Activated naive CD8-positive, alpha-beta T cell treated with anti-CD3 and anti-CD28 coated beads, Interleukin-2, amount 50 U/mL, for 16 hours (primary cell): ENCODE results near the gene MAPT.
"Not testable (repeated sequence)": the region's sequence is repeated elsewhere in the genome, so short reads cannot be mapped to it uniquely, and the experiment has no call there.

ENCODE experiments used
- DNase-seq: peaks from one replicate; pipeline ENCODE4 v3.0.0-alpha.2; 2020; ENCODE audit warnings: low read depth, low spot score

MAPT gene

GRCh38 chr17:45952814-45953320 lies 58.5 kb downstream of the MAPT start:
- DNase-seq: no peak

DNA sequence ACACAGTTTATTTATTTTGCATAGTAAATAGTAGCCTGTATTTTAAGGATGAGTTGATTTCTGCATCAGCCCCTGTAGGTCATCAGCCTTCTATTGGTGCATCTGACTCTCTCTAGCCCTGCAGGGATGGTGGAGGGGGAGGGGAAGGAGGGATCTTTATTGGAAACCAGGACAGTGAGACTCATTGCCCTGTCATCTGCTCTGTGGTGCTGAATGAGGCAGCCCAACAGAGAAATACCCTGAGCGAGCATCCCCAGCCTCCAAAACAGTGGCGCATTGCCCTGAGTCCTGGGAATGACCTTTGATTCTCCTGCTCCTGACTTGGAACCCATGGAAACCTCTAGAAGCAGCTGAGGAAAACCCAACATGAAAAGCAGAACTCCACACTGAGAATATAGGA lies 59.2 kb downstream of the MAPT start:
- DNase-seq: no peak

DNA sequence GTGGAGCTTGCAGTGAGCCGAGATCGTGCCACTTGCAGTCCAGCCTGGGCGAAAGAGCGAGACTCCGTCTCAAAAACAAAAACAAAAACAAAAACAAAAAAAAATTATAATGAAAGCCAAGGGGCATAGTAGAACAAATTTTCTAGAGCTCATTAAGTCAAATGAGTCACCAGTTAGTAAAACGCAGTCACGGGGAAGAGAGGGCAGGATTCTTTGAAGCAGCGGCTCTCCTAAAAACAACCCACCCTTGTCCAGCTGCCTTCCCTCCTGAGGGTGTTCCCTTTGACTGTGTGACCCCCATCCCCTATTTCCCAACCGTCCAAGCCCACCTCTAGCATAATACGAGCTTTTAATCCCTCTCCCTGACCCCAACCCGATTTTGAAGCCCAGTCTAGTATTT lies 60.6 kb downstream of the MAPT start:
- DNase-seq: no peak

- no peak for DNase-seq
These were observed 61.0 kb downstream of the MAPT start for GRCh38 chr17:45955326-45955725.

DNA sequence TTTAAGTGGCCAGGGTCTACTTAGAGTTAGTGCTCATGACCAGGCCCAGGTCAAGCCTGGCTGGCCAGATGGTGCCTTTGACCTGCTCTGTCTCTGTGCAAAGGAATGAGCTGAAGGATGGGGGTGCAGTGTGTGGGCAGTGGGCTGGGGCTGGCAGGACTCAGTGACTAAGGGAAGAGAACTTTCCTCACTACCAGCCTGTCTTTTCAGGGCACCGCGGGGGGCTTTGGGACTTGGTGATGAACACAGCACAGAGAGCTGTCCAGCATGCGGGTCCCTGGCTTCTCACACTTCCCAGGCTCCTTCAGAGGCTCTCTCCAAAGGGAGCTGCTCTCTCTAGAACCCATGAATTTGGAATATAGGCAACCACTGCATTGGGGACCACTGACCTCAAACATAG lies 61.7 kb downstream of the MAPT start:
- no peak for DNase-seq

DNA sequence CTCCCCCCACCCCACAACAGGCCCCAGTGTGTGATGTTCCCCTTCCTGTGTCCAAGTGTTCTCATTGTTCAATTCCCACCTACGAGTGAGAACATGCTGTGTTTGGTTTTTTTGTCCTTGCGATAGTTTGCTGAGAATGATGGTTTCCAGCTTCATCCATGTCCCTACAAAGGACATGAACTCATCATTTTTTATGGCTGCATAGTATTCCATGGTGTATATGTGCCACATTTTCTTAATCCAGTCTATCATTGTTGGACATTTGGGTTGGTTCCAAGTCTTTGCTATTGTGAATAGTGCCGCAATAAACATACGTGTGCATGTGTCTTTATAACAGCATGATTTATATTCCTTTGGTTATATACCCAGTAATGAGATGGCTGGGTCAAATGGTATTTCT lies 62.4 kb downstream of the MAPT start:
- DNase-seq: not testable (repeated sequence)

DNA sequence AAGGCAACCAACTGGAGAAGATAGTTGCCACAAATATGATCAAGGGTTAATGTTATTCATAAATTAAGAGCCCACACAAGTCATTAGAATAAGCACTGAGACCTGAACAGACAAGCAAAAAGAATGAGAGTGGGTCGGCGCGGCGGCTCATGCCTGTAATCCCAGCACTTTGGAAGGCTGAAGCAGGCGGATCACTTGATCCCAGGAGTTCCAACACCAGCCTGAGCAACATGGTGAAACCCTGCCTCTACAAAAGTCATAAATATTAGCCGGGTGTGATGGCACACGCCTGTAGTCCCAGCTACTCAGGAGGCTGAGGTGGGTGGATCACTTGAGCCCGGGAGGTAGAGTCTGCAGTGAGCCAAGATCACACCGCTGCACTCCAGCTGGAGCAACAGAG lies 64.0 kb downstream of the MAPT start:
- DNase-seq: no peak

DNA sequence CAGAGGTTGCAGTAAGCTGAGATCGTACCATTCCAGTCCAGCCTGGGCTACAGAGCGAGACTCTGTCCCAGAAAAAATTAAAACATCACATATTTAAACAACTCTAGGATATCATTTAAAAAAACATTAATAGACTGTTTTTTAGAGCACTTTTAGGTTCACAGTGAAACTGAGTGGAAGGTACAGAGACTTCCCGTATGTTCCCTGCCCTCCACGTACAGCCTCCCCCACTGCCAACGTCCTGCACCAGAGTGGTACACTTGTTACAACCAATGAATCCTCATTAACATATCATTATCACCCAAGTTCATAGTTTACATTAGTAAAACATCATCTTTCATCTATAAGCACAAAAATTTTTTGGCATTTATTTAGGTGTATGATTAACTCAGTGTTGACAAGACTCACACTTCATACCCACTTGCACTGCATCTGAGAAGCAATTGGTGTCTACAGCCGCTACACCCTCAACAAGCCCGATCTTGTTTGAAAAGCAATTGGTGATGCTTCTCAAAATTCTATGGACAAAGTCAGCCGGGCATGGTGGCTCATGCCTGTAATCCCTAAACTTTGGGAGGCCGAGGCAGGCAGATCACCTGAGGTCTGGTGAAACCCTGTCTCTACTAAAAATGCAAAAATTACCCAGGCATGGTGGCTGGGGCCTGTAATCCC lies 64.8 kb downstream of the MAPT start:
- DNase-seq: no peak

DNA sequence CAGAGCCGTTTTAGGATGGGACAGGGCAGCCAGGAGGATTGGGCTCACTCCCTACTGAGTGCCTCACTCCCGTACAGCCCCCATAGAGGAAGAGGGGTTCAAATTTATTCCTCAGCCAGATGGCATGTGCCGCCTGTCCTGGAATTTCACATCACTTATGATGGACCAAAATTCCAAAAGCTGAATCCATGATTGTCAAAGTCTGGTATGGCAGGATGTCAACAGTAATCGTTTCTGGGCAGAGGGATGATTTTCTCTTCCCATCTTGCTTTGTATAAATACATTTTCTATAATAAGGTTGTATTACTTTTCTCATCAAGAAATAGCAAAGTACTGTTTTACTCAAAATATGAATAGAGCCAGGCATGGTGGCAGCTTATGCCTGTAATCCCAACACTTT lies 66.0 kb downstream of the MAPT start:
- DNase-seq: no peak

GRCh38 chr17:45961206-45961605 lies 66.9 kb downstream of the MAPT start:
- no peak for DNase-seq

- no peak for DNase-seq
These were observed 68.0 kb downstream of the MAPT start for GRCh38 chr17:45962221-45962972.

- DNase-seq: no peak
These were observed 68.9 kb downstream of the MAPT start for GRCh38 chr17:45963283-45963682.

- DNase-seq: no peak
These were observed 69.5 kb downstream of the MAPT start for GRCh38 chr17:45963889-45964288.

- no peak for DNase-seq
These were observed 70.3 kb downstream of the MAPT start for GRCh38 chr17:45964634-45965033.

DNA sequence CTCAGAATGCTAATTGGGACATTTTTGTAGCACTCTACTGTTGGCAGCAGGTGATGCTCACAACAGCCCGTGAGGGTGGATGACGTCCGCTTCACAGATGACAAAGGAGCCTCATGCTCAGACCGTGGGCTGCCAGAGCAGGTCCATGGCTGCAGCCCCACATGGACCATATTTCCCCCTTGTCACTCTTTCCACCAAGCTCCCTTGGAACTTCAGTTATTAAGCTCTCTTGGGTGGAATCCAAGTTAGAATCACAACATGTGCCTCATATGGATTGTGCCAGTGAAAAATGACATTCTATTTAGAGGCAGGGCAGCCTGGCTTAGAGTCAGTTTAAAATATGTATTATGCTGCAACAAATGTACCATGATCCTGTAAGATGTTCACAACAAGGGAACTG lies 71.5 kb downstream of the MAPT start:
- DNase-seq: no peak

GRCh38 chr17:45966606-45967280 lies 72.4 kb downstream of the MAPT start:
- no peak for DNase-seq

DNA sequence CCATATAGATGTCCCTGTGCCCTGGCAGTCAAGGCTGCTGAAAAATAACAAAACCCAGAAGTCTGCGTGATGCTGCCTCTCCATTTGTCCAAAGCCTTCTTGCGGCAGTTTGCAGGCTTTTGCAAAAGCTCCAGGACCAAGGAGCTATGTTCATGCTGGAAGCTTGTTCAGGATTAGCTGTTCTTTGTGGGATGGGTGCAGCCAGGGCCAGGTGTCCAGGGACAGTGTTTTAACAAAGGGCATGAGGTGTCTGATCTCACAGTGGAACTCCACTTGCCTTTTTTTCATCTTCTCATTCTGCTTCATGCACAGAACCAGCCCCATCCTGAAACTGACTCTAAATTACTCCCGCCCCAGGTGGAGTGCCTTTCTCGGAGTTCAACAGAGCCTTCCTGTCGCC lies 73.0 kb downstream of the MAPT start:
- no peak for DNase-seq

DNA sequence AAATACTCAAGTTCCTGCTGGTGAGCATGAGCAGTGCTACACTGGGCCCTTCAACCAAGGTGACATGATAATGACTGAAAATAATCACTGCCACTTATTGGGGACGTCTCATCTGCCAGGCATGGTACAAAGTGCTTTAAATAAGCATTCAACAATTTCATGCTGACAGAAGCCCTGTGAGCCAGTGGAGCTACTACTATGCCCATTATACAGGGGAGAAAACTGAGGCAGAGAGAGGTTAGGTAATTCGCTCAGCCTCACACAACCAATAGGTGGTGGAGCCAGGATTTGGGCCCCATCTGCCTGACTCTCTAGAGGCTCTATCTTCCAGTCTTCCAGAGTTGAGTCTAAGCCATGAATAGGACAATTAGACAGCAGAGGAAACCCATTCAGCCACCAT lies 74.4 kb downstream of the MAPT start:
- DNase-seq: no peak

DNA sequence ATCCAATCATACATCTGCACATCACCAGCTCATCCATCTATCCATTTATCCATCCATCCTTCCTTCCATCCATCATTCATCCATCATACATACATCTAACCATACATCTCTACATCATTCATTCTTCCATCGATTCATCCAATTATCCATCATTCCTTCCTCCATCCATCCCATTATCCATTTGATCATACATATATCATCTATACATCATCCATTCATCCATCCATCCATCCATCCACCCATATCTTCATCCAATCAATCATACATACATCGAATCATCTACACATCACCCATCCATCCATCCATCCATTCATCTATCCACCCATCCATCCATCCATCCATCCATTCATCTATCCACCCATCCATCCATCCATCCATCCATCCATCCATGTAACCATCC lies 75.4 kb downstream of the MAPT start:
- DNase-seq: no peak

DNA sequence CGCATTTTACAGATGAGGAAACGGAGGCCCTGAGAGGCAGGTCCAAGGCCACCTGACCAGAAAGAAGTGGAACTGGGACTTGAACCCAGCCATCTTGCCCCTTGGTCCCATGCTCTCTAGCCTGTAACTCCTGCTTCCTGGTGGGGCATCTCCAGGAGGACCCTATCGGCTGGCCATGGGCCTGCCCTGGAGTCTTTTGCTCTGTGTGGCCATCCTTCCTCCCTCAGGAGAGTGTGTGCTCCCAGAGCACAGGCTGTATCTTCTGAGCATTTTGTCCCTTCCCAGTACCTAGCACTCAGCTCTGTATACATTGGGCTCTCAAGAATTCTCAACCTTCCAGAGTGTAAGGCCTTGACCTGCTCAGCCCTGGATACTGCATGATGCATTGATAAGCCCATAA lies 76.3 kb downstream of the MAPT start:
- DNase-seq: no peak

DNA sequence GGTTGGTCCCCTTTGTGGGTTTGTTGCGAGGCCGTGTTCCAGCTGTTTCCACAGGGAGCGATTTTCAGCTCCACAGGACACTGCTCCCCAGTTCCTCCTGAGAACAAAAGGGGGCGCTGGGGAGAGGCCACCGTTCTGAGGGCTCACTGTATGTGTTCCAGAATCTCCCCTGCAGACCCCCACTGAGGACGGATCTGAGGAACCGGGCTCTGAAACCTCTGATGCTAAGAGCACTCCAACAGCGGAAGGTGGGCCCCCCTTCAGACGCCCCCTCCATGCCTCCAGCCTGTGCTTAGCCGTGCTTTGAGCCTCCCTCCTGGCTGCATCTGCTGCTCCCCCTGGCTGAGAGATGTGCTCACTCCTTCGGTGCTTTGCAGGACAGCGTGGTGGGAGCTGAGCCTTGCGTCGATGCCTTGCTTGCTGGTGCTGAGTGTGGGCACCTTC lies 77.4 kb downstream of the MAPT start:
- no peak for DNase-seq

GRCh38 chr17:45972531-45972930 lies 78.2 kb downstream of the MAPT start:
- no peak for DNase-seq
